ENCODE measurements around the gene NEIL3. TPM values are rescaled to one million over a fixed set of nuclear protein-coding genes. Genes with fewer than 3 reads are reported as not detected.

The NEIL3 gene
- total and polyA plus RNA-seq, 10 of the 15 experiments (the other 5 are each of a cell fraction or from before 2014, with no cell fraction given): 3.0 to 13.8 (median 8.9) TPM

- intact Hi-C loops (cut with micrococcal nuclease; ENCODE audit: unreplicated experiment): no loop called here
- SMC1A ChIA-PET (ENCODE audit: uncharacterized antibody, unreplicated experiment): no interaction called here
- no TSS peak for BruUV-seq (replicated peaks)
- Histone ChIP-seq H3K4me1 (ENCODE audit: control insufficient read depth, insufficient read depth, low read length) (no peaks in the 10 kb centered on the region), H3K27me3 (replicated peaks in 1 of 2; ENCODE audit: control insufficient read depth in 2 of 2, insufficient read depth in 2 of 2, low read length in 1 of 2) (no peaks in the 10 kb centered on the region), H3K4me2 (ENCODE audit: control insufficient read depth, insufficient read depth) (no peak overlapping the region), H3K4me3 (no peak overlapping the region), H4K20me1 (ENCODE audit: control insufficient read depth, insufficient read depth) (no peaks in the 10 kb centered on the region), H3K36me3 (ENCODE audit: control insufficient read depth in 2 of 2, insufficient read depth in 2 of 2, low read length in 1 of 2) (no peaks in the 10 kb centered on the region), H3K79me2 (ENCODE audit: control insufficient read depth, insufficient read depth, low read length) (no peaks in the 10 kb centered on the region), H3K9me3 (replicated peaks; ENCODE audit: control insufficient read depth, insufficient read depth, low read length) (no peaks in the 10 kb centered on the region), H2AFZ (ENCODE audit: control insufficient read depth, low read depth, low read length) (no peak overlapping the region), H3K9ac (ENCODE audit: control insufficient read depth, insufficient read depth, low read length) (no peak overlapping the region), H3K27ac (ENCODE audit: control insufficient read depth, insufficient read depth) (no peak overlapping the region)
- CTCF ChIA-PET: interaction anchor here (1.0 to 1.1 kb wide), 2 partner anchors 9 to 20 kb away, joined by 3 read pairs; no protein-coding TSS in a partner anchor
- in situ Hi-C loops (cut with MboI): no loop called here
- RAD21 ChIA-PET (ENCODE audit: unreplicated experiment): interaction anchor here (0.6 kb wide), 1 partner anchor 204 kb away, joined by 3 read pairs; no protein-coding TSS in a partner anchor
- FAIRE-seq: no peak
- TF ChIP-seq RFX5 (IDR thresholded peaks at IDR 0.05; ENCODE audit: low read depth, low read length): no peak
- TF ChIP-seq ATF7 (IDR thresholded peaks at IDR 0.05; ENCODE audit: low read depth): no peak
- TF ChIP-seq NR2F1 (conservative IDR thresholded peaks at IDR 0.05): no peak
- TF ChIP-seq MTA3 (IDR thresholded peaks at IDR 0.05; ENCODE audit: borderline replicate concordance, low read length): no peak
- TF ChIP-seq, protein P1, sequence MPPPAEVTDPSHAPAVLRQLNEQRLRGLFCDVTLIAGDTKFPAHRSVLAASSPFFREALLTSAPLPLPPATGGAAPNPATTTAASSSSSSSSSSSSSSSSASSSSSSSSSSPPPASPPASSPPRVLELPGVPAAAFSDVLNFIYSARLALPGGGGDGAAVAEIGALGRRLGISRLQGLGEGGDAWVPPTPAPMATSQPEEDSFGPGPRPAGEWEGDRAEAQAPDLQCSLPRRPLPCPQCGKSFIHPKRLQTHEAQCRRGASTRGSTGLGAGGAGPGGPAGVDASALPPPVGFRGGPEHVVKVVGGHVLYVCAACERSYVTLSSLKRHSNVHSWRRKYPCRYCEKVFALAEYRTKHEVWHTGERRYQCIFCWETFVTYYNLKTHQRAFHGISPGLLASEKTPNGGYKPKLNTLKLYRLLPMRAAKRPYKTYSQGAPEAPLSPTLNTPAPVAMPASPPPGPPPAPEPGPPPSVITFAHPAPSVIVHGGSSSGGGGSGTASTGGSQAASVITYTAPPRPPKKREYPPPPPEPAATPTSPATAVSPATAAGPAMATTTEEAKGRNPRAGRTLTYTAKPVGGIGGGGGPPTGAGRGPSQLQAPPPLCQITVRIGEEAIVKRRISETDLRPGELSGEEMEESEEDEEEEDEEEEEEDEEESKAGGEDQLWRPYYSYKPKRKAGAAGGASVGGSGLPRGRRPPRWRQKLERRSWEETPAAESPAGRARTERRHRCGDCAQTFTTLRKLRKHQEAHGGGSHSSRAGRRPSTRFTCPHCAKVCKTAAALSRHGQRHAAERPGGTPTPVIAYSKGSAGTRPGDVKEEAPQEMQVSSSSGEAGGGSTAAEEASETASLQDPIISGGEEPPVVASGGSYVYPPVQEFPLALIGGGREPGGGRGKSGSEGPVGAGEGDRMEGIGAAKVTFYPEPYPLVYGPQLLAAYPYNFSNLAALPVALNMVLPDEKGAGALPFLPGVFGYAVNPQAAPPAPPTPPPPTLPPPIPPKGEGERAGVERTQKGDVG (CRISPR knock-in tag; IDR thresholded peaks at IDR 0.05): no peak
- TF ChIP-seq EZH2 (IDR thresholded peaks at IDR 0.05; ENCODE audit: borderline replicate concordance, control insufficient read depth, low read depth, low read length): no peak
- TF ChIP-seq, protein P2, sequence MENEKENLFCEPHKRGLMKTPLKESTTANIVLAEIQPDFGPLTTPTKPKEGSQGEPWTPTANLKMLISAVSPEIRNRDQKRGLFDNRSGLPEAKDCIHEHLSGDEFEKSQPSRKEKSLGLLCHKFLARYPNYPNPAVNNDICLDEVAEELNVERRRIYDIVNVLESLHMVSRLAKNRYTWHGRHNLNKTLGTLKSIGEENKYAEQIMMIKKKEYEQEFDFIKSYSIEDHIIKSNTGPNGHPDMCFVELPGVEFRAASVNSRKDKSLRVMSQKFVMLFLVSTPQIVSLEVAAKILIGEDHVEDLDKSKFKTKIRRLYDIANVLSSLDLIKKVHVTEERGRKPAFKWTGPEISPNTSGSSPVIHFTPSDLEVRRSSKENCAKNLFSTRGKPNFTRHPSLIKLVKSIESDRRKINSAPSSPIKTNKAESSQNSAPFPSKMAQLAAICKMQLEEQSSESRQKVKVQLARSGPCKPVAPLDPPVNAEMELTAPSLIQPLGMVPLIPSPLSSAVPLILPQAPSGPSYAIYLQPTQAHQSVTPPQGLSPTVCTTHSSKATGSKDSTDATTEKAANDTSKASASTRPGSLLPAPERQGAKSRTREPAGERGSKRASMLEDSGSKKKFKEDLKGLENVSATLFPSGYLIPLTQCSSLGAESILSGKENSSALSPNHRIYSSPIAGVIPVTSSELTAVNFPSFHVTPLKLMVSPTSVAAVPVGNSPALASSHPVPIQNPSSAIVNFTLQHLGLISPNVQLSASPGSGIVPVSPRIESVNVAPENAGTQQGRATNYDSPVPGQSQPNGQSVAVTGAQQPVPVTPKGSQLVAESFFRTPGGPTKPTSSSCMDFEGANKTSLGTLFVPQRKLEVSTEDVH (IDR thresholded peaks at IDR 0.05; ENCODE audit: low read depth, partially characterized antibody): no peak
- TF ChIP-seq SUPT20H (IDR thresholded peaks at IDR 0.05; ENCODE audit: borderline replicate concordance, control insufficient read depth, low read depth, low read length): no peak
- no peak for TF ChIP-seq TBL1XR1 (IDR thresholded peaks at IDR 0.05; ENCODE audit: low read depth, low read length)
- TF ChIP-seq, protein P3, sequence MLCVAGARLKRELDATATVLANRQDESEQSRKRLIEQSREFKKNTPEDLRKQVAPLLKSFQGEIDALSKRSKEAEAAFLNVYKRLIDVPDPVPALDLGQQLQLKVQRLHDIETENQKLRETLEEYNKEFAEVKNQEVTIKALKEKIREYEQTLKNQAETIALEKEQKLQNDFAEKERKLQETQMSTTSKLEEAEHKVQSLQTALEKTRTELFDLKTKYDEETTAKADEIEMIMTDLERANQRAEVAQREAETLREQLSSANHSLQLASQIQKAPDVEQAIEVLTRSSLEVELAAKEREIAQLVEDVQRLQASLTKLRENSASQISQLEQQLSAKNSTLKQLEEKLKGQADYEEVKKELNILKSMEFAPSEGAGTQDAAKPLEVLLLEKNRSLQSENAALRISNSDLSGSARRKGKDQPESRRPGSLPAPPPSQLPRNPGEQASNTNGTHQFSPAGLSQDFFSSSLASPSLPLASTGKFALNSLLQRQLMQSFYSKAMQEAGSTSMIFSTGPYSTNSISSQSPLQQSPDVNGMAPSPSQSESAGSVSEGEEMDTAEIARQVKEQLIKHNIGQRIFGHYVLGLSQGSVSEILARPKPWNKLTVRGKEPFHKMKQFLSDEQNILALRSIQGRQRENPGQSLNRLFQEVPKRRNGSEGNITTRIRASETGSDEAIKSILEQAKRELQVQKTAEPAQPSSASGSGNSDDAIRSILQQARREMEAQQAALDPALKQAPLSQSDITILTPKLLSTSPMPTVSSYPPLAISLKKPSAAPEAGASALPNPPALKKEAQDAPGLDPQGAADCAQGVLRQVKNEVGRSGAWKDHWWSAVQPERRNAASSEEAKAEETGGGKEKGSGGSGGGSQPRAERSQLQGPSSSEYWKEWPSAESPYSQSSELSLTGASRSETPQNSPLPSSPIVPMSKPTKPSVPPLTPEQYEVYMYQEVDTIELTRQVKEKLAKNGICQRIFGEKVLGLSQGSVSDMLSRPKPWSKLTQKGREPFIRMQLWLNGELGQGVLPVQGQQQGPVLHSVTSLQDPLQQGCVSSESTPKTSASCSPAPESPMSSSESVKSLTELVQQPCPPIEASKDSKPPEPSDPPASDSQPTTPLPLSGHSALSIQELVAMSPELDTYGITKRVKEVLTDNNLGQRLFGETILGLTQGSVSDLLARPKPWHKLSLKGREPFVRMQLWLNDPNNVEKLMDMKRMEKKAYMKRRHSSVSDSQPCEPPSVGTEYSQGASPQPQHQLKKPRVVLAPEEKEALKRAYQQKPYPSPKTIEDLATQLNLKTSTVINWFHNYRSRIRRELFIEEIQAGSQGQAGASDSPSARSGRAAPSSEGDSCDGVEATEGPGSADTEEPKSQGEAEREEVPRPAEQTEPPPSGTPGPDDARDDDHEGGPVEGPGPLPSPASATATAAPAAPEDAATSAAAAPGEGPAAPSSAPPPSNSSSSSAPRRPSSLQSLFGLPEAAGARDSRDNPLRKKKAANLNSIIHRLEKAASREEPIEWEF (IDR thresholded peaks at IDR 0.05; ENCODE audit: insufficient replicate concordance, low read depth, low read length): no peak
- WGBS (ENCODE audit: insufficient coverage, insufficient replicate concordance, low lambda C conversion rate, missing lambda C conversion rate): 25% methylated on average over 4 of the region's 4 CpGs
- no peak for DNase-seq (ENCODE audit: low read depth, low spot score)
- POLR2A ChIA-PET: no interaction called here
- no peak for ATAC-seq
Measured at GRCh38 chr4:177281351-177281909, 28.2 kb upstream of the NEIL3 start.
